H1 (cell line): Measurements from ENCODE around the gene PSMD13. TPM values are rescaled to one million over a fixed set of nuclear protein-coding genes. Genes with fewer than 3 reads are reported as not detected.

Experiments used
- CTCF ChIA-PET: fragments of 300-600 bp; sonication (Branson Sonifier 250); formaldehyde crosslinking; loops from one replicate; lab custom pipeline; 2021; ENCODE audit not compliant: partially characterized antibody; lab: Charles Lee
- POLR2A ChIA-PET: fragments of 300-600 bp; sonication (Branson Sonifier 250); formaldehyde crosslinking; loops from one replicate; lab custom pipeline; 2021; ENCODE audit warnings: inconsistent platforms; ENCODE audit not compliant: partially characterized antibody; lab: Charles Lee
- DNase-seq, 2 experiments: peaks; one replicate each; pipeline versions ENCODE4 v3.0.0 to v3.0.0-alpha.2; 2010 to 2022; ENCODE audit warnings: low spot score in 2 of 2, low read depth in 1 of 2, mixed read lengths in 1 of 2
- FAIRE-seq: peaks from 2 replicates; lab custom pipeline; 2011; peaks lifted over from hg19 to GRCh38; lab: Jason Lieb, UNC
- H2AFZ ChIP-seq: 2 replicates; pipeline ENCODE4 v1.8.1; 2012; ENCODE audit warnings: low read length, inconsistent platforms
- H2AK5ac ChIP-seq: 2 replicates; pipeline ENCODE4 v1.6.1; 2013; ENCODE audit warnings: low read depth, low read length
- H2BK120ac ChIP-seq: replicated peaks from 2 replicates; pipeline ENCODE3; 2013; ENCODE audit warnings: low read depth, low read length, inconsistent platforms
- H2BK12ac ChIP-seq: 2 replicates; pipeline ENCODE4 v1.6.1; 2013; ENCODE audit warnings: low read depth, low read length
- H2BK15ac ChIP-seq: 2 replicates; pipeline ENCODE4 v1.6.1; 2013; ENCODE audit warnings: low read length
- H2BK20ac ChIP-seq: 2 replicates; pipeline ENCODE4 v1.6.1; 2013; ENCODE audit warnings: low read length
- H2BK5ac ChIP-seq: 2 replicates; pipeline ENCODE4 v1.6.1; 2013; ENCODE audit warnings: low read depth, low read length
- H3K14ac ChIP-seq: 2 replicates; pipeline ENCODE4 v1.6.1; 2013; ENCODE audit warnings: inconsistent platforms; ENCODE audit not compliant: insufficient read length
- H3K18ac ChIP-seq: 2 replicates; pipeline ENCODE4 v1.6.1; 2013; ENCODE audit warnings: low read length; ENCODE audit errors: extremely low read depth
- H3K23ac ChIP-seq: 2 replicates; pipeline ENCODE4 v1.6.1; 2013; ENCODE audit warnings: inconsistent platforms; ENCODE audit not compliant: insufficient read length
- H3K23me2 ChIP-seq: 2 replicates; pipeline ENCODE4 v1.6.1; 2013; ENCODE audit warnings: low read depth, low read length
- H3K27ac ChIP-seq: 2 replicates; pipeline ENCODE4 v1.6.1; 2011; ENCODE audit warnings: low read depth, low read length, inconsistent platforms
- H3K27me3 ChIP-seq, 4 experiments: replicated peaks in 1 of 4; 1 replicate in 1 of 4; 2 replicates in 3 of 4; pipeline versions ENCODE4 v1.6.1 to v1.8.1; 2011 to 2013; ENCODE audit warnings: low read length in 3 of 4, mild to moderate bottlenecking in 3 of 4, inconsistent platforms in 2 of 4, mixed read lengths in 2 of 4, moderate library complexity in 1 of 4; ENCODE audit not compliant: control insufficient read depth in 3 of 4, insufficient read depth in 3 of 4; ENCODE audit errors: extremely low read depth in 1 of 4
- H3K36me3 ChIP-seq, 4 experiments: 2 replicates each; pipeline versions ENCODE4 v1.6.1 to v1.8.1; 2011 to 2013; ENCODE audit warnings: mild to moderate bottlenecking in 4 of 4, low read length in 3 of 4, moderate library complexity in 2 of 4, control low read depth in 1 of 4, inconsistent platforms in 1 of 4; ENCODE audit not compliant: insufficient read depth in 4 of 4, control insufficient read depth in 2 of 4
- H3K4ac ChIP-seq: replicated peaks from 2 replicates; pipeline ENCODE3; 2013; ENCODE audit warnings: low read length, low read depth, mixed read lengths, inconsistent platforms; ENCODE audit not compliant: insufficient read length
- H3K4me1 ChIP-seq, 4 experiments: replicated peaks in 1 of 4; 1 replicate in 1 of 4; 2 replicates in 3 of 4; pipeline versions ENCODE4 v1.6.1 to v1.8.1; 2011 to 2013; ENCODE audit warnings: low read length in 3 of 4, inconsistent platforms in 2 of 4, mixed read lengths in 1 of 4; ENCODE audit not compliant: insufficient read depth in 4 of 4, control insufficient read depth in 3 of 4
- H3K4me2 ChIP-seq, 2 experiments: 2 replicates each; pipeline versions ENCODE4 v1.6.1 to v1.8.1; 2011 to 2013; ENCODE audit warnings: low read depth in 2 of 2, low read length in 2 of 2, control low read depth in 1 of 2, inconsistent platforms in 1 of 2, mild to moderate bottlenecking in 1 of 2; ENCODE audit not compliant: insufficient read depth in 1 of 2
- H3K4me3 ChIP-seq, 4 experiments: fragments of 200-600, 300-600 bp in 1 of 4; sonication (generic), shearing (Covaris generic), sonication (Bioruptor Twin) in 1 of 4; 2 replicates each; pipeline versions ENCODE4 v1.5.1 to v1.8.1; 2011 to 2016; ENCODE audit warnings: low read length in 4 of 4, low read depth in 3 of 4, control low read depth in 2 of 4, inconsistent platforms in 2 of 4, mild to moderate bottlenecking in 2 of 4, mixed read lengths in 1 of 4, moderate library complexity in 1 of 4; ENCODE audit not compliant: insufficient read depth in 2 of 4; ENCODE audit errors: extremely low read depth in 1 of 4
- H3K56ac ChIP-seq: replicated peaks from 2 replicates; pipeline ENCODE3; 2013; ENCODE audit warnings: low read depth, mild to moderate bottlenecking, mixed read lengths, low read length, inconsistent platforms; ENCODE audit not compliant: insufficient read length
- H3K79me1 ChIP-seq: 2 replicates; pipeline ENCODE4 v1.6.1; 2013; ENCODE audit warnings: low read depth, low read length, control low read depth
- H3K79me2 ChIP-seq, 2 experiments: 2 replicates each; pipeline versions ENCODE4 v1.6.1 to v1.8.1; 2012 to 2013; ENCODE audit warnings: low read length in 2 of 2, mild to moderate bottlenecking in 2 of 2, inconsistent platforms in 1 of 2; ENCODE audit not compliant: insufficient read depth in 2 of 2, control insufficient read depth in 1 of 2
- H3K9ac ChIP-seq, 4 experiments: replicated peaks in 1 of 4; 1 replicate in 1 of 4; 2 replicates in 3 of 4; pipeline versions ENCODE4 v1.6.1 to v1.8.1; 2011 to 2013; ENCODE audit warnings: low read depth in 3 of 4, low read length in 3 of 4, control low read depth in 2 of 4, mild to moderate bottlenecking in 2 of 4, moderate library complexity in 2 of 4, inconsistent platforms in 1 of 4; ENCODE audit errors: extremely low read depth in 1 of 4
- H3K9me3 ChIP-seq, 2 experiments: 2 replicates each; pipeline versions ENCODE4 v1.6.1 to v1.8.1; 2012 to 2013; ENCODE audit warnings: mild to moderate bottlenecking in 2 of 2, moderate library complexity in 2 of 2, control low read depth in 1 of 2, inconsistent platforms in 1 of 2, low read depth in 1 of 2, low read length in 1 of 2, mixed read lengths in 1 of 2; ENCODE audit not compliant: insufficient read depth in 2 of 2
- H4K20me1 ChIP-seq, 2 experiments: replicated peaks in 1 of 2; 2 replicates each; pipeline versions ENCODE3 to v1.8.1; 2011 to 2013; ENCODE audit warnings: inconsistent platforms in 2 of 2, low read length in 2 of 2, mild to moderate bottlenecking in 1 of 2; ENCODE audit not compliant: insufficient read depth in 2 of 2, control insufficient read depth in 1 of 2
- H4K5ac ChIP-seq: 2 replicates; pipeline ENCODE4 v1.6.1; 2013; ENCODE audit warnings: low read length, low read depth, mixed read lengths, inconsistent platforms; ENCODE audit not compliant: insufficient read length
- H4K8ac ChIP-seq: 2 replicates; pipeline ENCODE4 v1.8.0; 2013; ENCODE audit warnings: mild to moderate bottlenecking, moderate library complexity, low read length, inconsistent platforms; ENCODE audit not compliant: insufficient read depth; ENCODE audit errors: extremely low read depth
- H4K91ac ChIP-seq: replicated peaks from 2 replicates; pipeline ENCODE3; 2013; ENCODE audit warnings: low read length, mixed read lengths, inconsistent platforms; ENCODE audit not compliant: insufficient read length
- ZNF274 ChIP-seq: IDR thresholded peaks from 2 replicates; pipeline ENCODE4 v1.7.0; 2012; ENCODE audit warnings: low read length, borderline replicate concordance; ENCODE audit errors: extremely low read depth
- WGBS, 2 experiments: shearing (Covaris generic) in 1 of 2; methylation state at CpG; one replicate each; pipeline versions ENCODE4 v1.1.6 to v1.1.7; 2013 to 2015; ENCODE audit warnings: low lambda C conversion rate in 2 of 2, mixed read lengths in 2 of 2, inconsistent platforms in 1 of 2, low coverage in 1 of 2, missing lambda C conversion rate in 1 of 2; ENCODE audit not compliant: insufficient replicate concordance in 2 of 2, insufficient coverage in 1 of 2, insufficient read length in 1 of 2; ENCODE audit errors: extremely low coverage in 1 of 2, missing lambda C conversion rate in 1 of 2; 5-methylcytosine and 5-hydroxymethylcytosine counted together
- polyA plus RNA-seq, 7 experiments: library from polyadenylated mRNA; depleted of rRNA in 3 of 7; stranded (reverse) in 5 of 7; unstranded in 2 of 7; fragments of >200 nt in 5 of 7; fragments of 200-250 nt in 2 of 7; gene quantifications; 1 replicate in 5 of 7; 2 replicates in 1 of 7; 4 replicates in 1 of 7; pipeline versions ENCODE4 v1.2.1 to v1.2.3, GENCODE V29; 2011 to 2013; ENCODE audit warnings: missing spikeins in 2 of 7, mixed read lengths in 2 of 7
- total RNA-seq: library from RNA; stranded (reverse); fragmentation: NEBNext Ultra II Directional; extraction: Animal tissue kit (Norgen Biotek cat#: 25700); gene quantifications from 2 replicates; pipeline ENCODE4 v1.2.1, GENCODE V29; 2021

The PSMD13 gene
- total and polyA plus RNA-seq, 2 of the 8 experiments (the other 6 are each of a cell fraction or from before 2014, with no cell fraction given): 121 to 141 TPM

DNA sequence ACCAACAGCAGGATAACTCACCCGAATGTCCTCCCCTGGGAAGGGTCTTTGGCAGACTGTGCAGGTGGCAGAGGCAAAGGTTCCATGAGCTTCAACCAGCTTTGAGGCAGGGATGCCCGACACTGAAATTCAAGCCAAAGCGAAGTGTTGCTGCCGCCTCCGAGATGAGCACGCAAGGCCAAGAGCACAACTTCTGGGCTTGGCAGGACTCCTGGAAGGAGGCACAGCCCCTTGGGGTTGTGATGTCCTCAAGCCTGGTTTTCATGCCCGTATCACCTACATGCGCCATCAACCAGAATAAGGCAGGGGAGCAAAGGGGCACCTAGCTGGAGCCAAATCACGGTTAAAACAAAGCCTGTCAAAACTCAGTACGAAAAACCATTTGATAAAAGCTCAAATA is 6.3 kb upstream of the PSMD13 start:
- WGBS, 2 experiments: 90% methylated on average over 10 of the region's 10 CpGs; no CpG with 5 or more reads in 1 of the 2 experiments
- H3K79me1 ChIP-seq: peaks cover 2% of the 10 kb centered on the region; the same call in 1 of the 2 replicates
- DNase-seq (no peak), FAIRE-seq (no peak)
- H3K36me3 ChIP-seq: no peaks in the 10 kb centered on the region; a peak in 2 of 8 replicates
- POLR2A ChIA-PET: interaction anchor here (1.9 to 9.7 kb wide), 2 partner anchors 15 to 21 kb away, joined by 9 to 99 read pairs; no protein-coding TSS in a partner anchor
- CTCF ChIA-PET: interaction anchor here (0.8 to 3.7 kb wide), 5 partner anchors 19 to 136 kb away, joined by 3 to 18 read pairs (median 3); no protein-coding TSS in a partner anchor
- no peak overlapping the region for H3K18ac ChIP-seq
- H3K4ac ChIP-seq: no peak overlapping the region
- no peak overlapping the region for H2AFZ ChIP-seq
- no peaks in the 10 kb centered on the region for H3K9me3 ChIP-seq
- no peak overlapping the region for H3K9ac ChIP-seq
- H3K79me2 ChIP-seq: peaks cover 0 to 7% of the 10 kb centered on the region in 2 experiments; a peak in 1 of 4 replicates
- no peak overlapping the region for H3K23ac ChIP-seq
- no peak overlapping the region for H2BK12ac ChIP-seq
- H3K27ac ChIP-seq: no peak overlapping the region
- peaks cover under 1% of the 10 kb centered on the region for H3K23me2 ChIP-seq
- no peak overlapping the region for H2BK15ac ChIP-seq
- H4K91ac ChIP-seq: no peak overlapping the region
- no peak overlapping the region for H3K56ac ChIP-seq
- no peak overlapping the region for H3K14ac ChIP-seq
- H2BK5ac ChIP-seq: no peak overlapping the region
- no peaks in the 10 kb centered on the region for H3K27me3 ChIP-seq
- H4K8ac ChIP-seq: no peak overlapping the region
- H2BK120ac ChIP-seq: no peak overlapping the region
- no peaks in the 10 kb centered on the region for H3K4me1 ChIP-seq
- no peak overlapping the region for H3K4me3 ChIP-seq
- H4K5ac ChIP-seq: no peak overlapping the region
- no peaks in the 10 kb centered on the region for H4K20me1 ChIP-seq
- no peak overlapping the region for H2BK20ac ChIP-seq
- no peak overlapping the region for H3K4me2 ChIP-seq
- no peak overlapping the region for H2AK5ac ChIP-seq
- TF ChIP-seq ZNF274: no peak
